Suprapubic skin (tissue), 4 donors: Measurements from ENCODE around the gene MMP7.

Source experiments
- EP300 ChIP-seq: sonication (generic); formaldehyde crosslinking; IDR thresholded peaks from one replicate; pipeline ENCODE4 v1.6.1; 2017; ENCODE audit warnings: antibody characterized with exemption
- POLR2A ChIP-seq, 2 donors: fragments of 450-650 bp; IDR thresholded peaks; one replicate each; pipeline ENCODE4 v1.6.1; 2017; ENCODE audit warnings: antibody characterized with exemption in 2 of 2, mild to moderate bottlenecking in 2 of 2, moderate library complexity in 2 of 2
- POLR2AphosphoS5 ChIP-seq, 3 donors: sonication (generic); formaldehyde crosslinking; IDR thresholded peaks; one replicate each; pipeline ENCODE4 v1.6.1; 2017; ENCODE audit warnings: antibody characterized with exemption in 3 of 3
- TF ChIP-seq, protein P1 (sequence below), 2 donors: fragments of 200-600 bp in 1 of 2; fragments of 450-650 bp in 1 of 2; sonication (generic) in 1 of 2; IDR thresholded peaks; one replicate each; pipeline ENCODE4 v1.5.1; 2016 to 2019; ENCODE audit warnings: antibody characterized with exemption in 2 of 2, mild to moderate bottlenecking in 1 of 2, moderate library complexity in 1 of 2

DNA sequence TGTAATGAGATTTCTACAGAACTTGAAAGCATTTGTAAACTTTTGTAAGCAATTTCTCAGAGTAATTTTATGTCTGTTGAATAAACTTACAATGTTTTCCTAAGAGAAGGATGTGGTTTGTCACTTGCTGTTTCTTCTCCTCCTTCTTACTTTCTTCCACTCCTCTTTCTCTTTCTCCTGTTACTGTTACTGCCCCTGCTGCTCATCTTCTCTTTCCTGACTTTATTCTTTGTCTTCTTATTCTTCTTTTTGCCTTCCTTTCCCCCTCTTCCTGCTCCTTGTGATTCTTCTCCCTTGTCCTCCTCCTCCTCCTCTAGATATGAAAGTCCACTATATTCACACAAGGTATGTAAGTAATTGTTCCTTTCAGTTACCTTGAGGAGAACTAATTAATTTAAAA lies 31.1 kb upstream of the MMP7 start:
- TF ChIP-seq, protein P1, sequence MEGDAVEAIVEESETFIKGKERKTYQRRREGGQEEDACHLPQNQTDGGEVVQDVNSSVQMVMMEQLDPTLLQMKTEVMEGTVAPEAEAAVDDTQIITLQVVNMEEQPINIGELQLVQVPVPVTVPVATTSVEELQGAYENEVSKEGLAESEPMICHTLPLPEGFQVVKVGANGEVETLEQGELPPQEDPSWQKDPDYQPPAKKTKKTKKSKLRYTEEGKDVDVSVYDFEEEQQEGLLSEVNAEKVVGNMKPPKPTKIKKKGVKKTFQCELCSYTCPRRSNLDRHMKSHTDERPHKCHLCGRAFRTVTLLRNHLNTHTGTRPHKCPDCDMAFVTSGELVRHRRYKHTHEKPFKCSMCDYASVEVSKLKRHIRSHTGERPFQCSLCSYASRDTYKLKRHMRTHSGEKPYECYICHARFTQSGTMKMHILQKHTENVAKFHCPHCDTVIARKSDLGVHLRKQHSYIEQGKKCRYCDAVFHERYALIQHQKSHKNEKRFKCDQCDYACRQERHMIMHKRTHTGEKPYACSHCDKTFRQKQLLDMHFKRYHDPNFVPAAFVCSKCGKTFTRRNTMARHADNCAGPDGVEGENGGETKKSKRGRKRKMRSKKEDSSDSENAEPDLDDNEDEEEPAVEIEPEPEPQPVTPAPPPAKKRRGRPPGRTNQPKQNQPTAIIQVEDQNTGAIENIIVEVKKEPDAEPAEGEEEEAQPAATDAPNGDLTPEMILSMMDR (IDR thresholded peaks at IDR 0.05) = no peak
- TF ChIP-seq POLR2A (IDR thresholded peaks at IDR 0.05) = no peak
- TF ChIP-seq POLR2AphosphoS5 (IDR thresholded peaks at IDR 0.05) = no peak
- TF ChIP-seq EP300 = no peak
